Epithelial cell of alveolus of lung (primary cell): ENCODE measurements around the gene HTR1B. TPM values are rescaled to one million over a fixed set of nuclear protein-coding genes. Genes with fewer than 3 reads are reported as not detected.

ENCODE experiments used
- total RNA-seq: library from RNA; depleted of rRNA; stranded (reverse); fragments of >200 nt; gene quantifications from 2 replicates; pipeline ENCODE4 v1.2.1, GENCODE V29; 2015

The HTR1B gene, protein sequence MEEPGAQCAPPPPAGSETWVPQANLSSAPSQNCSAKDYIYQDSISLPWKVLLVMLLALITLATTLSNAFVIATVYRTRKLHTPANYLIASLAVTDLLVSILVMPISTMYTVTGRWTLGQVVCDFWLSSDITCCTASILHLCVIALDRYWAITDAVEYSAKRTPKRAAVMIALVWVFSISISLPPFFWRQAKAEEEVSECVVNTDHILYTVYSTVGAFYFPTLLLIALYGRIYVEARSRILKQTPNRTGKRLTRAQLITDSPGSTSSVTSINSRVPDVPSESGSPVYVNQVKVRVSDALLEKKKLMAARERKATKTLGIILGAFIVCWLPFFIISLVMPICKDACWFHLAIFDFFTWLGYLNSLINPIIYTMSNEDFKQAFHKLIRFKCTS
- total RNA-seq: 0.32 and 8.7 TPM in 2 replicates

DNA sequence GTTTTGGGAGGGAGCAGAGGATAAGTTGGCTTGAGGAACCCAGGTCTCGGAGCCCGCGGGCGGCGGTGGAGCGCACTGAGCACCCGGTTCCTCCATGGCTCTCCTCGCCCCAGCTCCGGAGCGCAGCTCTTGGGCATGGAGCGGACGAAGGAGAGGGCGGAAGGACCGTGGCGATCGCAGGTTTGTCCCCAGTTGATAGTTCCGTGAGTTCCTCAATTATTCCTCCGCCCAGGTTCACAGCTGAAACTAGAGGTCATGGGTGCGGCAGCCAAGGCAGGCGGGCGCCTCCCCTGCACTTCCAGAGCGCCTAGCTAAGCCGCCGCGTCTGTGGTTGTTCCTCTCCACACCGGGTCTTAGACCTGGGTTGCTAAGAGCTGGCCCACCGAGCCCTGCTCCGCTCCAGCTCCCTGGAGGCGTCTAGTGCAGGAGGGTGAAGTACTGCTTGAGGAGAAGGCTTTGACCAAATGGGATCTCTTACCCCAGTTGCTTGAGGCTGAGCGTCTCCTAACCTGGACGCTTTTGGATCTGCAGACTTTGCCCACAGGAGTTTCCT is at the start of gene HTR1B:
Gene HTR1B (minus strand): TSS at position 184 of the 553 bp plus-strand sequence. CDS start 88 bp downstream, at position 96.

Other genes starting within 250 kb of the HTR1B start
- not detected in 2 replicates for gene MEI4, start 189.5 kb upstream of the HTR1B start, total RNA-seq